Measurements from ENCODE around the gene OR10A3. TPM values are rescaled to one million over a fixed set of nuclear protein-coding genes. Genes with fewer than 3 reads are reported as not detected.

OR10A3 gene
- total RNA-seq, 4 donors from 2014 or later = not detected

- Histone ChIP-seq H3K4me3 (replicated peaks in 1 of 3) (no peak overlapping the region), H3K9me3 (no peaks in the 10 kb centered on the region), H3K36me3 (no peaks in the 10 kb centered on the region), H3K27ac (no peak overlapping the region), H3K4me1 (peaks cover 0 to 5% of the 10 kb centered on the region in 2 donors), H3K27me3 (no peaks in the 10 kb centered on the region)
- TF ChIP-seq POLR2A (IDR thresholded peaks at IDR 0.05) (no peak), CTCF (IDR thresholded peaks at IDR 0.05) (no peak)
- intact Hi-C loops (cut with DNase I) = no loop called here
- no peak for DNase-seq
- WGBS, 2 donors = 80 to 87% methylated on average over 1 of the region's 1 CpG
Measured at GRCh38 chr11:7981619-7982157, 40.2 kb upstream of the OR10A3 start.

- no peak for TF ChIP-seq POLR2A (IDR thresholded peaks at IDR 0.05)
- no peak for TF ChIP-seq CTCF (IDR thresholded peaks at IDR 0.05)
- no peak overlapping the region for H3K27ac ChIP-seq
- no peak for DNase-seq
- H3K36me3 ChIP-seq = no peaks in the 10 kb centered on the region
- WGBS, 2 donors = 71 to 76% methylated on average over 5 of the region's 5 CpGs
- H3K9me3 ChIP-seq = no peaks in the 10 kb centered on the region
- H3K4me3 ChIP-seq (replicated peaks in 1 of 3) = no peak overlapping the region
- no peaks in the 10 kb centered on the region for H3K27me3 ChIP-seq
- no peaks in the 10 kb centered on the region for H3K4me1 ChIP-seq
- intact Hi-C loops (cut with DNase I) = no loop called here
Measured at GRCh38 chr11:7977232-7977917, 35.9 kb upstream of the OR10A3 start.

GRCh38 chr11:7974668-7975067 lies 33.2 kb upstream of the OR10A3 start:
- H3K27ac ChIP-seq = no peak overlapping the region
- 76 to 88% methylated on average over 2 of the region's 2 CpGs for WGBS, 2 donors
- intact Hi-C loops (cut with DNase I) = no loop called here

GRCh38 chr11:7973011-7973410 lies 31.5 kb upstream of the OR10A3 start:
- no peaks in the 10 kb centered on the region for H3K27me3 ChIP-seq
- H3K27ac ChIP-seq = no peak overlapping the region
- intact Hi-C loops (cut with DNase I) = no loop called here
- H3K4me3 ChIP-seq (replicated peaks in 1 of 3) = no peak overlapping the region
- DNase-seq = no peak
- 87 to 90% methylated on average over 5 of the region's 5 CpGs for WGBS, 2 donors
- TF ChIP-seq CTCF (IDR thresholded peaks at IDR 0.05) = no peak
- TF ChIP-seq POLR2A (IDR thresholded peaks at IDR 0.05) = no peak
- H3K4me1 ChIP-seq = no peaks in the 10 kb centered on the region
- H3K9me3 ChIP-seq = no peaks in the 10 kb centered on the region
- H3K36me3 ChIP-seq = no peaks in the 10 kb centered on the region

More at GRCh38 chr11:7974668-7975067, 33.2 kb upstream of the OR10A3 start:
- Histone ChIP-seq H3K4me3 (replicated peaks in 1 of 3) (no peak overlapping the region), H3K4me1 (no peaks in the 10 kb centered on the region), H3K9me3 (no peaks in the 10 kb centered on the region), H3K36me3 (no peaks in the 10 kb centered on the region), H3K27me3 (no peaks in the 10 kb centered on the region)
- DNase-seq = no peak
- no peak for TF ChIP-seq POLR2A (IDR thresholded peaks at IDR 0.05)
- no peak for TF ChIP-seq CTCF (IDR thresholded peaks at IDR 0.05)

- intact Hi-C loops (cut with DNase I) = no loop called here
- Histone ChIP-seq H3K4me3 (replicated peaks in 1 of 3) (no peak overlapping the region), H3K27me3 (no peaks in the 10 kb centered on the region), H3K27ac (no peak overlapping the region), H3K36me3 (no peaks in the 10 kb centered on the region), H3K4me1 (no peaks in the 10 kb centered on the region), H3K9me3 (no peaks in the 10 kb centered on the region)
- TF ChIP-seq POLR2A (IDR thresholded peaks at IDR 0.05) (no peak), CTCF (IDR thresholded peaks at IDR 0.05) (no peak)
- no peak for DNase-seq
Measured at GRCh38 chr11:7971846-7972245, 30.3 kb upstream of the OR10A3 start.

Measured in thyroid gland (tissue), 4 donors.